ENCODE measurements around the gene PRKRA. TPM values are rescaled to one million over a fixed set of nuclear protein-coding genes. Genes with fewer than 3 reads are reported as not detected.

PRKRA gene
- total and polyA plus RNA-seq, 2 of the 8 experiments (the other 6 are each of a cell fraction or from before 2014, with no cell fraction given), result 25.4 to 60.4 TPM

DNA sequence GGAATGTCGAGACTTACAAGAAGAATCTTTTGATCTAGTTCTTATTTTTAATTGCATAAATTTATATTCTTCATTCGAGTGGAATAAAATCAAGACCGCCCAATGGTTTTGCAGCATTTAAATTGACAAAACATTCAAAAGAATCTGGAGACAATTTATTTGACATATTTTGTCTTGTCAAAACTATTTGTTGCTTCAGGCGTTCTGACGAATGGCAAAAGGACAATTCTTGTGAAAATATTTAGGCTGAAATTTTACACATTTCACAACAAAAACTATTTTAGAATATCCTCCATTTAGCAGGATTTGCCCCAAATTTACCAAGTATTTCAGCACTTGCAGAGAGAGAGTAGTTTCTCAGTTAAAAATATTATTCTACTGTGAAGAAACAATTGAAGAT lies 41.7 kb downstream of the PRKRA start (continued):
- TF ChIP-seq TEAD4 (IDR thresholded peaks at IDR 0.05; ENCODE audit: low read depth, low read length), result no peak

Measured in H1 (cell line).